ENCODE measurements around the gene TBCK. TPM values are rescaled to one million over a fixed set of nuclear protein-coding genes. Genes with fewer than 3 reads are reported as not detected.

The TBCK gene
- total RNA-seq, 1 experiment from 2014 or later: 22.3 TPM

DNA sequence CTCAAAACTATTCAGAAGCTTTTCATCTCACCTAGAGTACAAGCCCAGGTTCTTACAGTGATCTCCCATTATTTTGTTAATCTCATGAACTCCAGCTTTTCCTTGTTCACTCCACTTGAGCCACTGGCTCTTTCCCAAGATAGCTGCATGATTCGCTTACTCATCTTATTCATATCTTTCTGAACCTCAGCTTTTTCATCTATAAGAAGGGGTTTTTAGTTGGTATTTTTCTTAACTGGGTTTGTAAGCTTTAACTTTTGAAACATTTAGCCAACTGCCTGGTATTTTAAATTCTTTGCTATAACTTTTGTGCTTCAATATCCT, 28.6 kb upstream of the TBCK start:
- intact Hi-C loops (cut with micrococcal nuclease): no loop called here

More for the DNA sequence above, 28.6 kb upstream of the TBCK start:
- Histone ChIP-seq H3K9me3 (ENCODE audit: control insufficient read depth in 1 of 2, insufficient read depth in 1 of 2, low read depth in 1 of 2, low read length in 2 of 2) (no peaks in the 10 kb centered on the region), H3K27ac (ENCODE audit: low read depth, low read length) (no peak overlapping the region), H3K27me3 (ENCODE audit: insufficient read depth, low read length) (no peaks in the 10 kb centered on the region), H3K4me2 (ENCODE audit: low read length) (no peak overlapping the region), H2AFZ (ENCODE audit: low read depth, low read length, poor library complexity, severe bottlenecking) (no peak overlapping the region), H3K36me3 (ENCODE audit: control insufficient read depth in 1 of 2, insufficient read depth in 2 of 2, low read length in 2 of 2) (peaks cover 9 to 17% of the 10 kb centered on the region in 2 experiments; a peak in 3 of 4 replicates), H4K20me1 (ENCODE audit: insufficient read depth) (peaks cover 7% of the 10 kb centered on the region; the same call in 1 of the 2 replicates), H3K9me2 (ENCODE audit: insufficient read depth) (no peaks in the 10 kb centered on the region), H3K9ac (ENCODE audit: low read length) (no peak overlapping the region), H3K4me1 (ENCODE audit: control insufficient read depth in 1 of 2, insufficient read depth in 2 of 2, low read length in 2 of 2) (no peaks in the 10 kb centered on the region), H3K79me2 (ENCODE audit: insufficient read depth, low read length) (peaks cover 64% of the 10 kb centered on the region), H3K4me3 (replicated peaks in 1 of 2; ENCODE audit: low read depth in 1 of 2, low read length in 2 of 2) (no peak overlapping the region)
- no peak for TF ChIP-seq ZNF274 (IDR thresholded peaks at IDR 0.05; ENCODE audit: low read depth, low read length)
- TF ChIP-seq TCF7L2 (IDR thresholded peaks at IDR 0.05; ENCODE audit: borderline replicate concordance, extremely low read depth, insufficient read depth, insufficient read length): no peak
- TF ChIP-seq, protein P1, sequence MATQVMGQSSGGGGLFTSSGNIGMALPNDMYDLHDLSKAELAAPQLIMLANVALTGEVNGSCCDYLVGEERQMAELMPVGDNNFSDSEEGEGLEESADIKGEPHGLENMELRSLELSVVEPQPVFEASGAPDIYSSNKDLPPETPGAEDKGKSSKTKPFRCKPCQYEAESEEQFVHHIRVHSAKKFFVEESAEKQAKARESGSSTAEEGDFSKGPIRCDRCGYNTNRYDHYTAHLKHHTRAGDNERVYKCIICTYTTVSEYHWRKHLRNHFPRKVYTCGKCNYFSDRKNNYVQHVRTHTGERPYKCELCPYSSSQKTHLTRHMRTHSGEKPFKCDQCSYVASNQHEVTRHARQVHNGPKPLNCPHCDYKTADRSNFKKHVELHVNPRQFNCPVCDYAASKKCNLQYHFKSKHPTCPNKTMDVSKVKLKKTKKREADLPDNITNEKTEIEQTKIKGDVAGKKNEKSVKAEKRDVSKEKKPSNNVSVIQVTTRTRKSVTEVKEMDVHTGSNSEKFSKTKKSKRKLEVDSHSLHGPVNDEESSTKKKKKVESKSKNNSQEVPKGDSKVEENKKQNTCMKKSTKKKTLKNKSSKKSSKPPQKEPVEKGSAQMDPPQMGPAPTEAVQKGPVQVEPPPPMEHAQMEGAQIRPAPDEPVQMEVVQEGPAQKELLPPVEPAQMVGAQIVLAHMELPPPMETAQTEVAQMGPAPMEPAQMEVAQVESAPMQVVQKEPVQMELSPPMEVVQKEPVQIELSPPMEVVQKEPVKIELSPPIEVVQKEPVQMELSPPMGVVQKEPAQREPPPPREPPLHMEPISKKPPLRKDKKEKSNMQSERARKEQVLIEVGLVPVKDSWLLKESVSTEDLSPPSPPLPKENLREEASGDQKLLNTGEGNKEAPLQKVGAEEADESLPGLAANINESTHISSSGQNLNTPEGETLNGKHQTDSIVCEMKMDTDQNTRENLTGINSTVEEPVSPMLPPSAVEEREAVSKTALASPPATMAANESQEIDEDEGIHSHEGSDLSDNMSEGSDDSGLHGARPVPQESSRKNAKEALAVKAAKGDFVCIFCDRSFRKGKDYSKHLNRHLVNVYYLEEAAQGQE (IDR thresholded peaks at IDR 0.05; ENCODE audit: low read depth): no peak
- TF ChIP-seq POLR2AphosphoS5 (IDR thresholded peaks at IDR 0.05; ENCODE audit: low read depth, low read length): no peak
- TF ChIP-seq EZH2phosphoT487 (IDR thresholded peaks at IDR 0.05; ENCODE audit: borderline replicate concordance): no peak
- TF ChIP-seq, protein P2, sequence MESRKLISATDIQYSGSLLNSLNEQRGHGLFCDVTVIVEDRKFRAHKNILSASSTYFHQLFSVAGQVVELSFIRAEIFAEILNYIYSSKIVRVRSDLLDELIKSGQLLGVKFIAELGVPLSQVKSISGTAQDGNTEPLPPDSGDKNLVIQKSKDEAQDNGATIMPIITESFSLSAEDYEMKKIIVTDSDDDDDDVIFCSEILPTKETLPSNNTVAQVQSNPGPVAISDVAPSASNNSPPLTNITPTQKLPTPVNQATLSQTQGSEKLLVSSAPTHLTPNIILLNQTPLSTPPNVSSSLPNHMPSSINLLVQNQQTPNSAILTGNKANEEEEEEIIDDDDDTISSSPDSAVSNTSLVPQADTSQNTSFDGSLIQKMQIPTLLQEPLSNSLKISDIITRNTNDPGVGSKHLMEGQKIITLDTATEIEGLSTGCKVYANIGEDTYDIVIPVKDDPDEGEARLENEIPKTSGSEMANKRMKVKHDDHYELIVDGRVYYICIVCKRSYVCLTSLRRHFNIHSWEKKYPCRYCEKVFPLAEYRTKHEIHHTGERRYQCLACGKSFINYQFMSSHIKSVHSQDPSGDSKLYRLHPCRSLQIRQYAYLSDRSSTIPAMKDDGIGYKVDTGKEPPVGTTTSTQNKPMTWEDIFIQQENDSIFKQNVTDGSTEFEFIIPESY (IDR thresholded peaks at IDR 0.05; ENCODE audit: extremely low read depth, insufficient replicate concordance, low read length): no peak
- TF ChIP-seq SIN3A (IDR thresholded peaks at IDR 0.05; ENCODE audit: low read depth): no peak
- no peak for TF ChIP-seq JUND (IDR thresholded peaks at IDR 0.05)
- TF ChIP-seq FOSL1 (IDR thresholded peaks at IDR 0.05; ENCODE audit: low read depth): no peak
- TF ChIP-seq YY1 (IDR thresholded peaks at IDR 0.05; ENCODE audit: extremely low read depth, insufficient replicate concordance, low read depth, low read length): no peak
- no peak for TF ChIP-seq SRF (IDR thresholded peaks at IDR 0.05; ENCODE audit: low read depth)
- TF ChIP-seq, protein P3, sequence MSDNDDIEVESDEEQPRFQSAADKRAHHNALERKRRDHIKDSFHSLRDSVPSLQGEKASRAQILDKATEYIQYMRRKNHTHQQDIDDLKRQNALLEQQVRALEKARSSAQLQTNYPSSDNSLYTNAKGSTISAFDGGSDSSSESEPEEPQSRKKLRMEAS (IDR thresholded peaks at IDR 0.05): no peak
- TF ChIP-seq, protein P4, sequence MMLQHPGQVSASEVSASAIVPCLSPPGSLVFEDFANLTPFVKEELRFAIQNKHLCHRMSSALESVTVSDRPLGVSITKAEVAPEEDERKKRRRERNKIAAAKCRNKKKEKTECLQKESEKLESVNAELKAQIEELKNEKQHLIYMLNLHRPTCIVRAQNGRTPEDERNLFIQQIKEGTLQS (IDR thresholded peaks at IDR 0.05): no peak
- TF ChIP-seq, protein P5, sequence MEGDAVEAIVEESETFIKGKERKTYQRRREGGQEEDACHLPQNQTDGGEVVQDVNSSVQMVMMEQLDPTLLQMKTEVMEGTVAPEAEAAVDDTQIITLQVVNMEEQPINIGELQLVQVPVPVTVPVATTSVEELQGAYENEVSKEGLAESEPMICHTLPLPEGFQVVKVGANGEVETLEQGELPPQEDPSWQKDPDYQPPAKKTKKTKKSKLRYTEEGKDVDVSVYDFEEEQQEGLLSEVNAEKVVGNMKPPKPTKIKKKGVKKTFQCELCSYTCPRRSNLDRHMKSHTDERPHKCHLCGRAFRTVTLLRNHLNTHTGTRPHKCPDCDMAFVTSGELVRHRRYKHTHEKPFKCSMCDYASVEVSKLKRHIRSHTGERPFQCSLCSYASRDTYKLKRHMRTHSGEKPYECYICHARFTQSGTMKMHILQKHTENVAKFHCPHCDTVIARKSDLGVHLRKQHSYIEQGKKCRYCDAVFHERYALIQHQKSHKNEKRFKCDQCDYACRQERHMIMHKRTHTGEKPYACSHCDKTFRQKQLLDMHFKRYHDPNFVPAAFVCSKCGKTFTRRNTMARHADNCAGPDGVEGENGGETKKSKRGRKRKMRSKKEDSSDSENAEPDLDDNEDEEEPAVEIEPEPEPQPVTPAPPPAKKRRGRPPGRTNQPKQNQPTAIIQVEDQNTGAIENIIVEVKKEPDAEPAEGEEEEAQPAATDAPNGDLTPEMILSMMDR (IDR thresholded peaks at IDR 0.05 in 2 of 3, conservative IDR thresholded peaks at IDR 0.05 in 1 of 3; ENCODE audit: borderline replicate concordance in 1 of 3, insufficient read depth in 1 of 3, low read depth in 2 of 3, low read length in 2 of 3): no peak
- no peak for TF ChIP-seq CEBPB (IDR thresholded peaks at IDR 0.05; ENCODE audit: low read depth)
- TF ChIP-seq POLR2A (IDR thresholded peaks at IDR 0.05; ENCODE audit: borderline replicate concordance, extremely low read depth, insufficient read depth, insufficient read length): no peak
- TF ChIP-seq ZFX (IDR thresholded peaks at IDR 0.05): no peak
- no peak for TF ChIP-seq ELF1 (IDR thresholded peaks at IDR 0.05; ENCODE audit: borderline replicate concordance, low read depth)
- DNase-seq (ENCODE audit: low read depth, low spot score): no peak
- CTCF ChIA-PET: no interaction called here
- POLR2A ChIA-PET: no interaction called here
- no TSS peak for BruUV-seq (replicated peaks)
- ATAC-seq: no peak
- RAD21 ChIA-PET (ENCODE audit: low non-redundant PET in 1 of 2, low total read pairs in 2 of 2, uncharacterized antibody in 2 of 2, unreplicated experiment in 2 of 2): no interaction called here
